Measurements from ENCODE around the gene DHRSX. TPM values are rescaled to one million over a fixed set of nuclear protein-coding genes. Genes with fewer than 3 reads are reported as not detected.
A peak's percentile ranks its signal among the peaks of the same experiment; 100 is the strongest.
"Not testable (repeated sequence)": the region's sequence is repeated elsewhere in the genome, so short reads cannot be mapped to it uniquely, and the experiment has no call there.

Gene DHRSX
- total RNA-seq, 1 experiment from 2014 or later, result 14.0 TPM

DNA sequence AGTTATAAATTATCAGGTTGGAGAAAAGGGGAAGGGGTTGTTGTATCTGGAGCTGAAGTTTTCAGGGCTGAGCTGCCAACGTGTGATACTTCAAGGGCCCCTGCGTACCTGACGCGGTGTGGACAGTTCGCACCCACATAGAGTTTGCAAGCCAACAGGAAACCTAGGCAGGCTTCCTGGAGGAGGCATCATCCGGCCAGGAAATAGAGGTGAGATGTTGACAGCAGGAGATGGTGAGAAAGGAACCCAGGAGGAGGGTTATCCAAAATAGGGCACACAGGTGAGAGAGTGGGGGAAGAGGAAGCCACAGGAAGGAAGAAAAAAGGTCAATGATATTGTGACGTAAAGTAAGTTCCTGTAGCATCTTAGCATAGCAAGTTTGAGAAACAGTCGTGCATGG, 127.2 kb downstream of the DHRSX start:
- Histone ChIP-seq H3K79me2 (ENCODE audit: low read length) (no peaks in the 10 kb centered on the region), H3K36me3 (ENCODE audit: insufficient read depth, low read length) (no peaks in the 10 kb centered on the region)

GRCh38 chrX:2371026-2371711, 129.6 kb downstream of the DHRSX start:
- no peaks in the 10 kb centered on the region for H3K27me3 ChIP-seq (ENCODE audit: low read length)
- no peaks in the 10 kb centered on the region for H3K79me2 ChIP-seq (ENCODE audit: low read length)
- H3K36me3 ChIP-seq (ENCODE audit: insufficient read depth, low read length), result no peaks in the 10 kb centered on the region
- no peak overlapping the region for H3K27ac ChIP-seq (ENCODE audit: low read length)
- no peak overlapping the region for H3K4me2 ChIP-seq (ENCODE audit: low read depth, low read length, poor library complexity, severe bottlenecking)
- peak; percentile 49 for DNase-seq
- H3K4me3 ChIP-seq (ENCODE audit: low read length), result no peak overlapping the region
- H3K9me2 ChIP-seq (replicated peaks; ENCODE audit: insufficient read depth, low read length), result no peaks in the 10 kb centered on the region
- no peaks in the 10 kb centered on the region for H3K4me1 ChIP-seq (ENCODE audit: low read length)
- H3K9ac ChIP-seq (ENCODE audit: low read length), result no peak overlapping the region
- H3K9me3 ChIP-seq (ENCODE audit: low read length), result no peaks in the 10 kb centered on the region
- no peak overlapping the region for H2AFZ ChIP-seq (ENCODE audit: low read length)
- H4K20me1 ChIP-seq (ENCODE audit: insufficient read depth, low read depth, low read length), result no peaks in the 10 kb centered on the region

More for the DNA sequence above, 127.2 kb downstream of the DHRSX start:
- Histone ChIP-seq H4K20me1 (ENCODE audit: insufficient read depth, low read depth, low read length) (no peaks in the 10 kb centered on the region), H3K27me3 (ENCODE audit: low read length) (no peaks in the 10 kb centered on the region), H3K4me1 (ENCODE audit: low read length) (no peaks in the 10 kb centered on the region), H3K9me3 (ENCODE audit: low read length) (no peaks in the 10 kb centered on the region), H3K4me2 (ENCODE audit: low read depth, low read length, poor library complexity, severe bottlenecking) (no peak overlapping the region), H3K9ac (ENCODE audit: low read length) (no peak overlapping the region), H3K9me2 (replicated peaks; ENCODE audit: insufficient read depth, low read length) (no peaks in the 10 kb centered on the region), H3K4me3 (ENCODE audit: low read length) (no peak overlapping the region), H2AFZ (ENCODE audit: low read length) (no peak overlapping the region), H3K27ac (ENCODE audit: low read length) (no peak overlapping the region)
- DNase-seq, result no peak

- H3K9ac ChIP-seq (ENCODE audit: low read length), result no peak overlapping the region
- no peak overlapping the region for H3K27ac ChIP-seq (ENCODE audit: low read length)
- no peak overlapping the region for H2AFZ ChIP-seq (ENCODE audit: low read length)
Measured at GRCh38 chrX:2370456-2370855, 130.3 kb downstream of the DHRSX start.

DNA sequence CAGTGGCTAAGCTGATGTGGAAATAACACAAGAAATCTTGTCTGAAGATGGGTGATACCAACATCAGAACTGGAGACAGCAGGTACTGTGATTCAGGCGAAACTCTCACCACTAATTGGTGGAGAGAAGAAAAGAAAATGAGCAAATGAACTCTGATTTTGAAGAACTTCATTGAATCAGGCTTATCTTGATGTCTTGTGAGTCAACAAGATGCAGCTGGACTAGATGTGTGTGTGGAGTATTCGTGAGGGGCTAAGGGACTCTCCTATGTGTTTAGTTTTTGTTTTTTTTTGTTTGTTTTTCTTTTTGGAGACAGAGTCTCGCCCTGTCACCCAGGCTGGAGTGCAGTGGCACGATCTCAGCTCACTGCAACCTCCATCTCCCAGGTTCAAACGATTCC, 131.6 kb downstream of the DHRSX start:
- no peak for DNase-seq
- no peak overlapping the region for H3K4me2 ChIP-seq (ENCODE audit: low read depth, low read length, poor library complexity, severe bottlenecking)
- H4K20me1 ChIP-seq (ENCODE audit: insufficient read depth, low read depth, low read length), result no peaks in the 10 kb centered on the region
- H3K4me1 ChIP-seq (ENCODE audit: low read length), result no peaks in the 10 kb centered on the region
- no peak overlapping the region for H3K9ac ChIP-seq (ENCODE audit: low read length)
- H3K27me3 ChIP-seq (ENCODE audit: low read length), result no peaks in the 10 kb centered on the region
- no peak overlapping the region for H3K27ac ChIP-seq (ENCODE audit: low read length)
- H3K9me3 ChIP-seq (ENCODE audit: low read length), result peaks cover 2% of the 10 kb centered on the region
- no peaks in the 10 kb centered on the region for H3K9me2 ChIP-seq (replicated peaks; ENCODE audit: insufficient read depth, low read length)
- H2AFZ ChIP-seq (ENCODE audit: low read length), result no peak overlapping the region
- H3K36me3 ChIP-seq (ENCODE audit: insufficient read depth, low read length), result no peaks in the 10 kb centered on the region
- no peaks in the 10 kb centered on the region for H3K79me2 ChIP-seq (ENCODE audit: low read length)
- H3K4me3 ChIP-seq (ENCODE audit: low read length), result no peak overlapping the region

More at GRCh38 chrX:2370456-2370855, 130.3 kb downstream of the DHRSX start:
- Histone ChIP-seq H3K4me1 (ENCODE audit: low read length) (no peaks in the 10 kb centered on the region), H3K79me2 (ENCODE audit: low read length) (no peaks in the 10 kb centered on the region), H3K9me2 (replicated peaks; ENCODE audit: insufficient read depth, low read length) (no peaks in the 10 kb centered on the region), H3K4me2 (ENCODE audit: low read depth, low read length, poor library complexity, severe bottlenecking) (no peak overlapping the region), H3K4me3 (ENCODE audit: low read length) (no peak overlapping the region), H3K9me3 (ENCODE audit: low read length) (no peaks in the 10 kb centered on the region; the same call in 1 of the 2 replicates), H3K36me3 (ENCODE audit: insufficient read depth, low read length) (no peaks in the 10 kb centered on the region), H4K20me1 (ENCODE audit: insufficient read depth, low read depth, low read length) (no peaks in the 10 kb centered on the region), H3K27me3 (ENCODE audit: low read length) (no peaks in the 10 kb centered on the region)
- no peak for DNase-seq

DNA sequence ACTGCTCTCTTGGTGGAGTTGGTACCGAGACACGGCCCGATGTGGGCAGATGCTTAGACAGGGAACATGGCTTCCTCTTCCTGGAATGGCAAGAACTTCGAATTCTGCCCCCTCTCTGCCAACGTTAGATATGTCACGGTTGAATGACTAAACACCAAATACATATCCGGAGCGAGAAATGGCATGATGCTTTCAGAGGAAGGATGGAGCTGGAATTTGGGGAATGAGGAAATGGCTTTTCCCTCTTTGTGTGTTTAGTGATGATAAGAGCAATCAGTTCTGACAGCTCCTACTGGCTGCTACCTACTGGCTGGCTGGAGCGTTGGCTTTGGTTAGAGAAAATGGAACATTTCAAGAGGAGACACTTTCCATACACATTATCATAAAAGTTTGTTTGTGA, 140.0 kb downstream of the DHRSX start:
- Histone ChIP-seq H3K27me3 (ENCODE audit: low read length) (no peaks in the 10 kb centered on the region), H2AFZ (ENCODE audit: low read length) (no peak overlapping the region), H4K20me1 (ENCODE audit: insufficient read depth, low read depth, low read length) (no peaks in the 10 kb centered on the region), H3K4me2 (ENCODE audit: low read depth, low read length, poor library complexity, severe bottlenecking) (no peak overlapping the region), H3K9me2 (replicated peaks; ENCODE audit: insufficient read depth, low read length) (no peaks in the 10 kb centered on the region), H3K9ac (ENCODE audit: low read length) (no peak overlapping the region), H3K9me3 (ENCODE audit: low read length) (peaks cover 12% of the 10 kb centered on the region), H3K4me1 (ENCODE audit: low read length) (no peaks in the 10 kb centered on the region), H3K36me3 (ENCODE audit: insufficient read depth, low read length) (no peaks in the 10 kb centered on the region), H3K27ac (ENCODE audit: low read length) (no peak overlapping the region), H3K79me2 (ENCODE audit: low read length) (no peaks in the 10 kb centered on the region), H3K4me3 (ENCODE audit: low read length) (no peak overlapping the region)
- DNase-seq, result no peak

- not testable (repeated sequence) for H3K27me3 ChIP-seq (ENCODE audit: low read length); H3K9me2 ChIP-seq (replicated peaks; ENCODE audit: insufficient read depth, low read length); H3K36me3 ChIP-seq (ENCODE audit: insufficient read depth, low read length); H3K4me3 ChIP-seq (ENCODE audit: low read length); H3K4me1 ChIP-seq (ENCODE audit: low read length); H3K9ac ChIP-seq (ENCODE audit: low read length); H3K4me2 ChIP-seq (ENCODE audit: low read depth, low read length, poor library complexity, severe bottlenecking); H3K27ac ChIP-seq (ENCODE audit: low read length); DNase-seq; H4K20me1 ChIP-seq (ENCODE audit: insufficient read depth, low read depth, low read length); H3K79me2 ChIP-seq (ENCODE audit: low read length); H2AFZ ChIP-seq (ENCODE audit: low read length)
- H3K9me3 ChIP-seq (ENCODE audit: low read length), result peaks cover 16% of the 10 kb centered on the region
Measured at GRCh38 chrX:2359522-2359921, 141.3 kb downstream of the DHRSX start.

GRCh38 chrX:2351999-2352995, 148.5 kb downstream of the DHRSX start:
- H3K9me2 ChIP-seq (replicated peaks; ENCODE audit: insufficient read depth, low read length), result no peaks in the 10 kb centered on the region
- H3K79me2 ChIP-seq (ENCODE audit: low read length), result no peaks in the 10 kb centered on the region
- peaks cover 8% of the 10 kb centered on the region for H3K9me3 ChIP-seq (ENCODE audit: low read length)
- H3K4me3 ChIP-seq (ENCODE audit: low read length), result no peak overlapping the region
- H4K20me1 ChIP-seq (ENCODE audit: insufficient read depth, low read depth, low read length), result no peaks in the 10 kb centered on the region
- no peak for DNase-seq
- no peaks in the 10 kb centered on the region for H3K36me3 ChIP-seq (ENCODE audit: insufficient read depth, low read length)
- H3K27me3 ChIP-seq (ENCODE audit: low read length), result no peaks in the 10 kb centered on the region
- no peak overlapping the region for H3K9ac ChIP-seq (ENCODE audit: low read length)
- no peak overlapping the region for H2AFZ ChIP-seq (ENCODE audit: low read length)
- H3K4me1 ChIP-seq (ENCODE audit: low read length), result no peaks in the 10 kb centered on the region
- no peak overlapping the region for H3K27ac ChIP-seq (ENCODE audit: low read length)
- H3K4me2 ChIP-seq (ENCODE audit: low read depth, low read length, poor library complexity, severe bottlenecking), result no peak overlapping the region

- Histone ChIP-seq H3K36me3 (ENCODE audit: insufficient read depth, low read length) (no peaks in the 10 kb centered on the region), H3K9me3 (ENCODE audit: low read length) (peaks cover 8% of the 10 kb centered on the region), H3K27ac (ENCODE audit: low read length) (no peak overlapping the region), H3K4me1 (ENCODE audit: low read length) (no peaks in the 10 kb centered on the region), H3K9me2 (replicated peaks; ENCODE audit: insufficient read depth, low read length) (no peaks in the 10 kb centered on the region), H4K20me1 (ENCODE audit: insufficient read depth, low read depth, low read length) (no peaks in the 10 kb centered on the region), H3K4me2 (ENCODE audit: low read depth, low read length, poor library complexity, severe bottlenecking) (no peak overlapping the region), H3K9ac (ENCODE audit: low read length) (no peak overlapping the region), H2AFZ (ENCODE audit: low read length) (no peak overlapping the region), H3K27me3 (ENCODE audit: low read length) (no peaks in the 10 kb centered on the region), H3K79me2 (ENCODE audit: low read length) (no peaks in the 10 kb centered on the region), H3K4me3 (ENCODE audit: low read length) (no peak overlapping the region)
- DNase-seq, result no peak
Measured at GRCh38 chrX:2351321-2351720, 149.5 kb downstream of the DHRSX start.
